DOHH2 (cell line): ENCODE data around the gene LIPC.

Experiments
- H3F3A ChIP-seq: fragments of 200-600 bp; sonication (generic), shearing (Covaris generic); 2 replicates; pipeline ENCODE4 v1.6.0; 2016; ENCODE audit warnings: antibody characterized with exemption, mild to moderate bottlenecking; ENCODE audit not compliant: control insufficient read depth, insufficient read depth
- H3K27ac ChIP-seq: fragments of 200-600 bp; sonication (generic); 2 replicates; pipeline ENCODE4 v1.5.1; 2014; ENCODE audit warnings: low read depth, mild to moderate bottlenecking, low read length, moderate library complexity
- H3K27me3 ChIP-seq: fragments of 200-600 bp; sonication (generic); 2 replicates; pipeline ENCODE4 v1.6.1; 2014; ENCODE audit warnings: mild to moderate bottlenecking, low read length, mixed read lengths; ENCODE audit not compliant: control insufficient read depth
- H3K36me3 ChIP-seq: fragments of 200-600 bp; sonication (generic); 2 replicates; pipeline ENCODE4 v1.6.1; 2014; ENCODE audit warnings: mild to moderate bottlenecking, low read length, moderate library complexity, mixed read lengths; ENCODE audit not compliant: control insufficient read depth
- H3K4me1 ChIP-seq: fragments of 200-600 bp; sonication (generic); 2 replicates; pipeline ENCODE4 v1.6.1; 2014; ENCODE audit warnings: mild to moderate bottlenecking, low read length, mixed read lengths; ENCODE audit not compliant: control insufficient read depth
- H3K4me2 ChIP-seq: fragments of 200-600 bp; sonication (generic); 2 replicates; pipeline ENCODE4 v1.6.0; 2014; ENCODE audit warnings: mild to moderate bottlenecking, low read length, moderate library complexity
- H3K4me3 ChIP-seq: fragments of 200-600 bp; sonication (generic); 2 replicates; pipeline ENCODE4 v1.5.1; 2014; ENCODE audit warnings: mild to moderate bottlenecking, low read length, mixed read lengths
- H3K79me2 ChIP-seq: fragments of 200-600 bp; sonication (generic); 2 replicates; pipeline ENCODE4 v1.6.1; 2014; ENCODE audit warnings: mild to moderate bottlenecking, low read length, mixed read lengths; ENCODE audit not compliant: control insufficient read depth
- H3K9me2 ChIP-seq: fragments of 200-600 bp; sonication (generic); replicated peaks from 2 replicates; pipeline ENCODE4 v1.6.1; 2014; ENCODE audit warnings: mild to moderate bottlenecking, low read length, mixed read lengths; ENCODE audit not compliant: control insufficient read depth
- H3K9me3 ChIP-seq: fragments of 200-600 bp; sonication (generic); 2 replicates; pipeline ENCODE4 v1.6.1; 2014; ENCODE audit warnings: antibody characterized with exemption, low read length, mixed read lengths; ENCODE audit not compliant: control insufficient read depth, insufficient read depth
- H4K20me1 ChIP-seq: fragments of 200-600 bp; sonication (generic); 2 replicates; pipeline ENCODE4 v1.6.0; 2014; ENCODE audit warnings: low read depth, mild to moderate bottlenecking, antibody characterized with exemption, low read length, moderate library complexity; ENCODE audit not compliant: control insufficient read depth, insufficient read depth
- CTCF ChIP-seq: fragments of 200-600 bp; sonication (generic); IDR thresholded peaks from one replicate; pipeline ENCODE4 v1.5.1; 2014; ENCODE audit warnings: antibody characterized with exemption, mild to moderate bottlenecking, low read depth, low read length; ENCODE audit not compliant: poor library complexity, severe bottlenecking
- EZH2phosphoT487 ChIP-seq: fragments of 200-600 bp; sonication (generic); IDR thresholded peaks from 2 replicates; pipeline ENCODE4 v1.6.1; 2017; ENCODE audit warnings: borderline replicate concordance, mild to moderate bottlenecking, antibody characterized with exemption, low read length, moderate library complexity, mixed read lengths

Gene LIPC

DNA sequence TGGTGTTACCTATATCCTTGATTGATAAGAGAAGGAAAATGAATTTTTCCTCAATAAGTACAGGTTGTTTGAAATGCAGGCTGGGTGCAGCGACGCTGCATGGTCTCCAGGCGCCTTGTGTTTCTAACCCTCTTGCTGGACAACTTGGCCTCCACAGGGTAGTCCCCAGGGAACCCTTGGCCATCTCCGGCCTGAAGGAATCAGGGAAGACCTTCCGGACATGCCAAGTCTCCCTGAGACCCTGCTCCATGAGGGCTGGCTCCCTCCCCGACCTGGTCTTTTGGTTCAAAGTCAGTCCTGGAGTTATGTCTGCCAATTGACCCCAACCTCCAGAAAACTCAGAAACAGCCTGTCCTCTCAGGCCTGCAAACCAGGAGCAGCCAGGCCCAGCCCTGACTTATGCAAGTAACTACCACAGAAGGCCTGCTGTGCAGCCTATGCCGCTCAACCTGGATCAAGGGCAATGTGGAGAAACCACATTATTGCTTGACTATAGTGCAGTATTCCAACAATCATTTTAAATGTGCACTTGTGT is 98.3 kb downstream of the LIPC start:
- Histone ChIP-seq H3K4me2 (no peak overlapping the region), H3F3A (no peaks in the 10 kb centered on the region), H3K36me3 (no peaks in the 10 kb centered on the region), H3K4me1 (no peaks in the 10 kb centered on the region), H3K27me3 (peaks cover 23% of the 10 kb centered on the region), H4K20me1 (no peaks in the 10 kb centered on the region), H3K79me2 (no peaks in the 10 kb centered on the region), H3K27ac (no peak overlapping the region), H3K9me2 (no peaks in the 10 kb centered on the region), H3K9me3 (no peaks in the 10 kb centered on the region), H3K4me3 (no peak overlapping the region)
- TF ChIP-seq CTCF, result no peak
- no peak for TF ChIP-seq EZH2phosphoT487

- Histone ChIP-seq H3K9me3 (no peaks in the 10 kb centered on the region), H3K79me2 (no peaks in the 10 kb centered on the region), H3F3A (no peaks in the 10 kb centered on the region), H3K27ac (no peak overlapping the region), H3K36me3 (no peaks in the 10 kb centered on the region), H3K9me2 (no peaks in the 10 kb centered on the region), H4K20me1 (no peaks in the 10 kb centered on the region), H3K27me3 (peaks cover 26% of the 10 kb centered on the region), H3K4me3 (no peak overlapping the region), H3K4me1 (no peaks in the 10 kb centered on the region), H3K4me2 (no peak overlapping the region)
- TF ChIP-seq EZH2phosphoT487, result no peak
- TF ChIP-seq CTCF, result no peak
Observed at GRCh38 chr15:58532126-58532525, 100.3 kb downstream of the LIPC start.

DNA sequence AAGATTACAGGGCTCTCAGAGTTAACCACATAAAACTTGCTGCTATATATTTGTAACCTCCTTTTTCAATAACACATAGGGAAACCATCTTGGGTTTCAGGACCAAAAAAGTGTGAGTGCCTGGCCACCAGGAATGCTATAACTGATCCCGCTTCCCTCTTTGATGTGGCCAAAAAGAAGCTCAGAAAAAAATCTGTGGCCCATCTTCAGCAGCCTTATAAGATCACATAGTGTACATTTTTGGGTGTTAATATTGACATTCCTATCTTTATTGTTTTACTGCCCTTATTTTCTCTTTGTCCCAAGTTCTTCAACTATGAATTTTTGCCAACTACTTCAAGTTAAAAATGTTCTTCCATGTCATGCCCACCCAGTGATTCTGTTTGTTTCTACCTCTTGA is 102.8 kb downstream of the LIPC start:
- Histone ChIP-seq H3K27ac (no peak overlapping the region), H3K79me2 (no peaks in the 10 kb centered on the region), H3K27me3 (peaks cover 26% of the 10 kb centered on the region), H3K36me3 (no peaks in the 10 kb centered on the region), H3K9me2 (no peaks in the 10 kb centered on the region), H3K9me3 (no peaks in the 10 kb centered on the region), H3K4me2 (no peak overlapping the region), H4K20me1 (no peaks in the 10 kb centered on the region), H3F3A (no peaks in the 10 kb centered on the region), H3K4me3 (no peak overlapping the region), H3K4me1 (no peaks in the 10 kb centered on the region)
- no peak for TF ChIP-seq EZH2phosphoT487
- TF ChIP-seq CTCF, result no peak

GRCh38 chr15:58535337-58535736 is 103.5 kb downstream of the LIPC start:
- no peaks in the 10 kb centered on the region for H3K36me3 ChIP-seq
- no peaks in the 10 kb centered on the region for H3K9me3 ChIP-seq
- no peaks in the 10 kb centered on the region for H4K20me1 ChIP-seq
- H3K4me1 ChIP-seq, result no peaks in the 10 kb centered on the region
- H3K27ac ChIP-seq, result no peak overlapping the region
- no peak overlapping the region for H3K4me3 ChIP-seq
- no peak overlapping the region for H3K4me2 ChIP-seq
- no peaks in the 10 kb centered on the region for H3K79me2 ChIP-seq
- TF ChIP-seq EZH2phosphoT487 (no peak), CTCF (no peak)
- H3K9me2 ChIP-seq, result no peaks in the 10 kb centered on the region
- no peaks in the 10 kb centered on the region for H3F3A ChIP-seq
- H3K27me3 ChIP-seq, result peaks cover 25% of the 10 kb centered on the region
